H9 (cell line): ENCODE measurements around the gene MAGEA4. TPM values are rescaled to one million over a fixed set of nuclear protein-coding genes. Genes with fewer than 3 reads are reported as not detected.

ENCODE experiments used
- DNase-seq: peaks from one replicate; pipeline ENCODE4 v3.0.0-alpha.2; 2017
- H2AFZ ChIP-seq: one replicate; pipeline ENCODE4 v1.6.1; 2013; ENCODE audit warnings: mild to moderate bottlenecking, low read length, control low read depth, moderate library complexity
- H2AK5ac ChIP-seq: 2 replicates; pipeline ENCODE4 v1.6.1; 2013; ENCODE audit warnings: low read length, control low read depth, mixed read lengths; ENCODE audit not compliant: insufficient read length
- H2BK120ac ChIP-seq: one replicate; pipeline ENCODE4 v1.6.1; 2013; ENCODE audit warnings: low read depth, mild to moderate bottlenecking, low read length, control low read depth, inconsistent platforms; ENCODE audit not compliant: poor library complexity, severe bottlenecking
- H2BK12ac ChIP-seq: 2 replicates; pipeline ENCODE4 v1.6.1; 2013; ENCODE audit warnings: low read length, control low read depth, mixed read lengths, low read depth; ENCODE audit not compliant: insufficient read length
- H2BK15ac ChIP-seq: 2 replicates; pipeline ENCODE4 v1.6.1; 2013; ENCODE audit warnings: low read depth, low read length, control low read depth
- H2BK20ac ChIP-seq: one replicate; pipeline ENCODE4 v1.6.1; 2013; ENCODE audit warnings: low read depth, mild to moderate bottlenecking, low read length, control low read depth, inconsistent platforms; ENCODE audit not compliant: poor library complexity, severe bottlenecking
- H2BK5ac ChIP-seq: 2 replicates; pipeline ENCODE4 v1.6.1; 2013; ENCODE audit warnings: low read length, control low read depth, mixed read lengths; ENCODE audit not compliant: insufficient read length
- H3K14ac ChIP-seq: 2 replicates; pipeline ENCODE4 v1.6.1; 2013; ENCODE audit warnings: low read length, control low read depth; ENCODE audit not compliant: insufficient read depth
- H3K18ac ChIP-seq: 2 replicates; pipeline ENCODE4 v1.6.1; 2013; ENCODE audit warnings: low read depth, mild to moderate bottlenecking, mixed read lengths, low read length, control low read depth; ENCODE audit not compliant: insufficient read length
- H3K23ac ChIP-seq: 2 replicates; pipeline ENCODE4 v1.6.1; 2013; ENCODE audit warnings: low read length, control low read depth, mixed read lengths, low read depth; ENCODE audit not compliant: insufficient read length
- H3K23me2 ChIP-seq: 2 replicates; pipeline ENCODE4 v1.6.1; 2013; ENCODE audit warnings: low read depth, mild to moderate bottlenecking, mixed read lengths, low read length, control low read depth; ENCODE audit not compliant: insufficient read length, poor library complexity, severe bottlenecking
- H3K27ac ChIP-seq: 2 replicates; pipeline ENCODE4 v1.5.1; 2013; ENCODE audit warnings: low read length, control low read depth, mixed read lengths, low read depth; ENCODE audit not compliant: insufficient read length
- H3K27me3 ChIP-seq: 2 replicates; pipeline ENCODE4 v1.6.1; 2013; ENCODE audit warnings: low read length, control low read depth, inconsistent platforms; ENCODE audit not compliant: insufficient read depth
- H3K4ac ChIP-seq: 2 replicates; pipeline ENCODE4 v1.6.1; 2013; ENCODE audit warnings: low read depth, mild to moderate bottlenecking, control low read depth, inconsistent platforms, low read length, moderate library complexity
- H3K4me1 ChIP-seq: 2 replicates; pipeline ENCODE4 v1.6.1; 2013; ENCODE audit warnings: low read length, control low read depth, inconsistent platforms; ENCODE audit not compliant: insufficient read depth
- H3K4me2 ChIP-seq: 2 replicates; pipeline ENCODE4 v1.6.1; 2013; ENCODE audit warnings: low read length, control low read depth, mixed read lengths; ENCODE audit not compliant: insufficient read length, insufficient read depth
- H3K56ac ChIP-seq: 2 replicates; pipeline ENCODE4 v1.6.1; 2013; ENCODE audit warnings: low read depth, mild to moderate bottlenecking, mixed read lengths, low read length, control low read depth; ENCODE audit not compliant: insufficient read length
- H3K79me1 ChIP-seq: 2 replicates; pipeline ENCODE4 v1.6.1; 2013; ENCODE audit warnings: low read depth, mild to moderate bottlenecking, moderate library complexity, low read length, control low read depth, inconsistent platforms; ENCODE audit not compliant: insufficient read depth, poor library complexity, severe bottlenecking
- H3K79me2 ChIP-seq: 2 replicates; pipeline ENCODE4 v1.6.1; 2013; ENCODE audit warnings: low read length, control low read depth, inconsistent platforms; ENCODE audit not compliant: insufficient read depth
- H3K9ac ChIP-seq: 2 replicates; pipeline ENCODE4 v1.6.1; 2013; ENCODE audit warnings: low read length, control low read depth, mixed read lengths; ENCODE audit not compliant: insufficient read length; ENCODE audit errors: extremely low read depth
- H3K9me3 ChIP-seq: one replicate; pipeline ENCODE4 v1.6.1; 2013; ENCODE audit warnings: low read depth, low read length, inconsistent platforms; ENCODE audit not compliant: control insufficient read depth
- H3T11ph ChIP-seq: one replicate; pipeline ENCODE4 v1.6.1; 2013; ENCODE audit warnings: mild to moderate bottlenecking, low read length, control low read depth, inconsistent platforms
- H4K20me1 ChIP-seq: one replicate; pipeline ENCODE4 v1.6.1; 2013; ENCODE audit not compliant: control insufficient read depth, insufficient read length, insufficient read depth
- H4K5ac ChIP-seq: 2 replicates; pipeline ENCODE4 v1.6.1; 2013; ENCODE audit warnings: low read depth, mild to moderate bottlenecking, mixed read lengths, low read length, control low read depth; ENCODE audit not compliant: insufficient read length
- H4K8ac ChIP-seq: replicated peaks from 2 replicates; pipeline ENCODE4 v1.6.1; 2013; ENCODE audit warnings: low read length, control low read depth, mixed read lengths, low read depth; ENCODE audit not compliant: insufficient read length
- H4K91ac ChIP-seq: 2 replicates; pipeline ENCODE4 v1.6.1; 2013; ENCODE audit warnings: low read depth, mild to moderate bottlenecking, moderate library complexity, mixed read lengths, low read length, control low read depth; ENCODE audit not compliant: insufficient read length
- H3K27ac Mint-ChIP-seq, 3 experiments: 2 replicates in 2 of 3; 3 replicates in 1 of 3; pipeline ENCODE4 v1.8.0; 2020 to 2021; ENCODE audit warnings: mixed read lengths in 3 of 3, mild to moderate bottlenecking in 1 of 3, moderate library complexity in 1 of 3
- H3K27me3 Mint-ChIP-seq: 2 replicates; pipeline ENCODE4 v1.8.0; 2021; ENCODE audit warnings: low read depth, mild to moderate bottlenecking, moderate library complexity, mixed read lengths
- H3K36me3 Mint-ChIP-seq, 3 experiments: 2 replicates in 2 of 3; 3 replicates in 1 of 3; pipeline ENCODE4 v1.8.0; 2020 to 2021; ENCODE audit warnings: low read depth in 3 of 3, mixed read lengths in 3 of 3; ENCODE audit not compliant: insufficient read depth in 1 of 3
- H3K4me1 Mint-ChIP-seq, 2 experiments: 2 replicates each; pipeline ENCODE4 v1.8.0; 2020; ENCODE audit warnings: mixed read lengths in 2 of 2
- H3K4me3 Mint-ChIP-seq, 2 experiments: 2 replicates in 1 of 2; 3 replicates in 1 of 2; pipeline ENCODE4 v1.8.0; 2020 to 2021; ENCODE audit warnings: mild to moderate bottlenecking in 2 of 2, mixed read lengths in 2 of 2, moderate library complexity in 1 of 2
- H3K9me3 Mint-ChIP-seq, 2 experiments: 2 replicates in 1 of 2; 3 replicates in 1 of 2; pipeline ENCODE4 v1.8.0; 2020; ENCODE audit warnings: mild to moderate bottlenecking in 2 of 2, mixed read lengths in 2 of 2, moderate library complexity in 1 of 2
- CTCF ChIP-seq: fragments of 200-600 bp; sonication (generic); conservative IDR thresholded peaks from 3 replicates; pipeline ENCODE4 v1.8.0; 2021; ENCODE audit warnings: antibody characterized with exemption, mild to moderate bottlenecking
- WGBS: extraction: QIAGEN DNeasy Blood & Tissue Kit; methylation state at CpG from one replicate; pipeline ENCODE4 v1.1.7; 2013; ENCODE audit warnings: missing lambda C conversion rate, low lambda C conversion rate, mixed read lengths; ENCODE audit not compliant: insufficient read length; ENCODE audit errors: extremely low coverage; 5-methylcytosine and 5-hydroxymethylcytosine counted together
- total RNA-seq: library from RNA; stranded (reverse); gene quantifications from 2 replicates; pipeline ENCODE4 v1.2.1, GENCODE V29; 2021

MAGEA4 gene
- total RNA-seq, 1 experiment from 2014 or later = 0.68 TPM

GRCh38 chrX:151966236-151966635 lies 53.5 kb downstream of the MAGEA4 start:
- no peak overlapping the region for H2AK5ac ChIP-seq
- DNase-seq = no peak
- no peak overlapping the region for H2BK12ac ChIP-seq
- H3K27me3 Mint-ChIP-seq = peaks cover 4% of the 10 kb centered on the region
- no peaks in the 10 kb centered on the region for H3K4me1 ChIP-seq
- H3K27ac Mint-ChIP-seq = no peak overlapping the region
- TF ChIP-seq CTCF = no peak
- no peak overlapping the region for H3T11ph ChIP-seq
- peaks cover 62% of the 10 kb centered on the region for H3K9me3 ChIP-seq
- no peak overlapping the region for H3K4me3 Mint-ChIP-seq
- no peak overlapping the region for H4K8ac ChIP-seq
- no peaks in the 10 kb centered on the region for H3K27me3 ChIP-seq
- H3K23ac ChIP-seq = no peak overlapping the region
- H2BK15ac ChIP-seq = no peak overlapping the region
- H3K79me1 ChIP-seq = no peaks in the 10 kb centered on the region
- no peaks in the 10 kb centered on the region for H3K23me2 ChIP-seq
- no peak overlapping the region for H3K27ac ChIP-seq
- H3K4ac ChIP-seq = no peak overlapping the region
- H3K56ac ChIP-seq = no peak overlapping the region
- peaks cover 16 to 22% (median 19%) of the 10 kb centered on the region in 3 experiments for H3K36me3 Mint-ChIP-seq
- H2AFZ ChIP-seq = no peak overlapping the region
- no peak overlapping the region for H3K9ac ChIP-seq
- H3K79me2 ChIP-seq = no peaks in the 10 kb centered on the region
- H3K18ac ChIP-seq = no peak overlapping the region
- no peak overlapping the region for H2BK20ac ChIP-seq
- no peaks in the 10 kb centered on the region for H4K20me1 ChIP-seq
- no CpG with 5 or more reads among the region's 6 CpGs for WGBS
- H2BK120ac ChIP-seq = no peak overlapping the region
- H3K4me2 ChIP-seq = no peak overlapping the region
- H3K9me3 Mint-ChIP-seq = peaks cover 77% of the 10 kb centered on the region in 2 experiments
- H3K4me1 Mint-ChIP-seq = no peaks in the 10 kb centered on the region
- no peak overlapping the region for H4K91ac ChIP-seq
- H3K14ac ChIP-seq = no peak overlapping the region
- H4K5ac ChIP-seq = no peak overlapping the region
- H2BK5ac ChIP-seq = no peak overlapping the region
